ENCODE data around the gene HSD11B1L. TPM values are rescaled to one million over a fixed set of nuclear protein-coding genes. Genes with fewer than 3 reads are reported as not detected.

Gene HSD11B1L, protein sequence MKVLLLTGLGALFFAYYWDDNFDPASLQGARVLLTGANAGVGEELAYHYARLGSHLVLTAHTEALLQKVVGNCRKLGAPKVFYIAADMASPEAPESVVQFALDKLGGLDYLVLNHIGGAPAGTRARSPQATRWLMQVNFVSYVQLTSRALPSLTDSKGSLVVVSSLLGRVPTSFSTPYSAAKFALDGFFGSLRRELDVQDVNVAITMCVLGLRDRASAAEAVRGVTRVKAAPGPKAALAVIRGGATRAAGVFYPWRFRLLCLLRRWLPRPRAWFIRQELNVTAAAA
- polyA plus RNA-seq (2012; ENCODE audit: insufficient read depth, insufficient read length): 10.3 TPM

DNA sequence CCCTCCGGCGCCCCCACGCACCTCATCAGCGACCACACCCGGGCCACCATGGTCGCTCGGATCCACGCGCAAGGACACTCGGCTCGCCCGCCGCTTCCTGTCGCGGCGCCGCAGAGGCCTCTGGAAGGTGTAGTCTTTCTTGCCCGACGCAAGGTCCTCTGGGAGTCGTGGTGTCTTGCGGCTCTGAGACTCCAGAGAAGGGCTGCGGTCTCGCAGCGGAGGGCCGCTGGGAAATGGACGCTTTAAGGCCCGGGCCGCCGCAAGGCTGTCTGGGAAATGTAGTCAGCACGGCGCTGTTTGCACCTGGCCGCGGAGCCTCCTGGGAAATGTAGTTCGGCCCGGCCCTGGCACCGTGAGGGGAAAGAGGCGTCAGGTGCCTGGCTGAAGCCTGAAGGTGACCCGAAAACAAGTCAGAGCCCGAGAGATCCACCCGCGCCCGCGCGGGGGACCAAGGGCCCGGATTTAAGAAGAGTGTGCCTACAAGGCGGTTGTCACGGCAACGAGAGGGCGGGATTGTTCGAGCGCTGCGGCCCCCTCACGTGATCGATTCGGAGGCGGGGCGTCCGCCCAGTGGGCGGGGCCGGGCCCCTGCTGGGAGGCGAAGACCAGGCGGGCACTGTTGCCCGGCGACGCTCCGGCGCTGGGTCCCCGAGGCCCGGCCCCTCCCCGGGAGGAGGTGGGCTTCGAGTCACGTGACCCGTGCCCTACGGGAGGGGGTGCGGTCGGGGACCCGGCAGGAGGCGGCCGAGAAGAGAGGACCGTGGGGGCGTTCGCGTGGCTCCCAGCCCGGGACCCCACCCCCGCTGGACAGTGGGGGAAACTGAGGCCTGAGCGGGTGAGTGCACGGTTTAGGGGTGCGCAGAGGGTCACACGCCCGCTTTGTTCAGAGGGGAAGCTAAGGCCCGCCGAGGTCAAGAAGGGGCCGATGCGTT, at the start of gene HSD11B1L, which contains the start of gene MICOS13:
HSD11B1L (plus strand) TSS at position 591 of the 932 bp plus-strand sequence. CDS start 3,806 bp downstream, outside the sequence.
MICOS13 (minus strand) TSS at position 80 of the 932 bp plus-strand sequence; CDS start at position 50, 30 bp downstream.
- H3K4me3 ChIP-seq (ENCODE audit: low read length): peak within 1 kb of the TSS; percentile 97
- peak; percentile 98 for DNase-seq (ENCODE audit: low read depth, low spot score)

GRCh38 chr19:5631567-5632240, 49.1 kb upstream of the HSD11B1L start:
- DNase-seq (ENCODE audit: low read depth, low spot score): no peak
- H3K4me3 ChIP-seq (ENCODE audit: low read length): no peak overlapping the region

GRCh38 chr19:5632241-5632612, 48.6 kb upstream of the HSD11B1L start:
- no peak overlapping the region for H3K4me3 ChIP-seq (ENCODE audit: low read length)
- no peak for DNase-seq (ENCODE audit: low read depth, low spot score)

- H3K4me3 ChIP-seq (ENCODE audit: low read length): no peak overlapping the region
- DNase-seq (ENCODE audit: low read depth, low spot score): no peak
Observed at GRCh38 chr19:5632657-5633056, 48.2 kb upstream of the HSD11B1L start.

DNA sequence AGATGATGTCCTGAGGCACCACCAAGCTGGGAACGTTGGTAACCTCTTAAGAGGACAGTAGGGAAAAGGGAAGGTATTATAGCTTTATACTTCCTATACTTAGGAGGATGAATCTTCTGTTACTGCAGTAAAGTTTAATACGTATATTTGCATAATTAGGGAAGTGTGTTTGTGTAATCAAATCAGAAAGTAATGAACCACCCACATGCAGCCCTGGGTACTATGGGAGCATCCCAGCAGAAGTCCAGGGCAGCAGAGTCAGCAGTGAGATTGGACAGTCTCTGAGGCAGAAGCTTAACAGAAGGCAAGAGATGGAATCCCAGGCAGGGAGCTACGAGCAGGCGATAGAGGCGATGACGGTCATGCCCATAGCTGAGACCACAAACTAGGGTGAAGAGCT, 45.4 kb upstream of the HSD11B1L start:
- no peak for DNase-seq (ENCODE audit: low read depth, low spot score)
- no peak overlapping the region for H3K4me3 ChIP-seq (ENCODE audit: low read length)

- H3K4me3 ChIP-seq (ENCODE audit: low read length): no peak overlapping the region
- DNase-seq (ENCODE audit: low read depth, low spot score): no peak
Observed at GRCh38 chr19:5637971-5638370, 42.9 kb upstream of the HSD11B1L start.

- no peak overlapping the region for H3K4me3 ChIP-seq (ENCODE audit: low read length)
- no peak for DNase-seq (ENCODE audit: low read depth, low spot score)
Observed at GRCh38 chr19:5641171-5641570, 39.7 kb upstream of the HSD11B1L start.

GRCh38 chr19:5642204-5642603, 38.6 kb upstream of the HSD11B1L start:
- no peak overlapping the region for H3K4me3 ChIP-seq (ENCODE audit: low read length)
- DNase-seq (ENCODE audit: low read depth, low spot score): no peak

- H3K4me3 ChIP-seq (ENCODE audit: low read length): no peak overlapping the region
- no peak for DNase-seq (ENCODE audit: low read depth, low spot score)
Observed at GRCh38 chr19:5643060-5643459, 37.8 kb upstream of the HSD11B1L start.

DNA sequence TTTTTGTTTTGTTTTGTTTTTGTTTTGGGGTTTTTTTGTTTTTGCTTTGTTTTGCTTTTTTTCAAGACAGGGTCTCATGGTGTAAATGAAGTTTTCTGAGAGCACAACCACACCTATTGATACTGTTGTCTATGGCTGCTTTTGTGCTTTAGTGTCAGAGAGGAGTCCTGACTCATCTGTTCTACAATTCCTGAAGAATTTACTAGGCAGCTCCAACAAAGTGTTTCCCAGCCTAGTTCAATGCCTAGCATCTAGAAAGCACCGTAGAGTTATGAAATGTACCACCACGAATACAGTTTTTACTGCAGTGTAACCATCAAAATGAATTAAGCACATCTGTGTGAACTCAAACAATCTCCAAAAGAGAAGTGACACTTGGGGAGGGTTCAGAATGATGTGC, 36.8 kb upstream of the HSD11B1L start:
- DNase-seq (ENCODE audit: low read depth, low spot score): no peak
- no peak overlapping the region for H3K4me3 ChIP-seq (ENCODE audit: low read length)

- no peak overlapping the region for H3K4me3 ChIP-seq (ENCODE audit: low read length)
- no peak for DNase-seq (ENCODE audit: low read depth, low spot score)
Observed at GRCh38 chr19:5645409-5645808, 35.4 kb upstream of the HSD11B1L start.

DNA sequence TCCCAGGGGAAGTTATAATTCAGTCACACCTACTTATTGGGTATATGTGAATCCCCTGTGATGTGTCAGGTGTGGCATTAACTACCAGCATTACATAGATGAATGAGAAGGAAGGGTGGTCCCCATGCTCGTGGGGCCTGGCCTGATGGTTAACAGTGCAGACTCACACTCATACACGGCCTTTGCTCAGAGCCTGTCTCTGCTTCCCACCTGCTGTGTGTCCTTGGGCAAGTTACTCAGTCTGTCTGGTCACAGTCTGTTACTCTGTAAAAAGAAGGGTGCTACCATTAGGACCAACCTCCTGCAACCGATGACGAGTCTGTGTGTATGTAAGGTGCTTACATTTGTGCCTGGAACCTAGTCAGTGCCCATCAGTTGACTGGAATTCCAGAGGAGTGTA, 34.1 kb upstream of the HSD11B1L start:
- H3K4me3 ChIP-seq (ENCODE audit: low read length): no peak overlapping the region
- no peak for DNase-seq (ENCODE audit: low read depth, low spot score)

DNA sequence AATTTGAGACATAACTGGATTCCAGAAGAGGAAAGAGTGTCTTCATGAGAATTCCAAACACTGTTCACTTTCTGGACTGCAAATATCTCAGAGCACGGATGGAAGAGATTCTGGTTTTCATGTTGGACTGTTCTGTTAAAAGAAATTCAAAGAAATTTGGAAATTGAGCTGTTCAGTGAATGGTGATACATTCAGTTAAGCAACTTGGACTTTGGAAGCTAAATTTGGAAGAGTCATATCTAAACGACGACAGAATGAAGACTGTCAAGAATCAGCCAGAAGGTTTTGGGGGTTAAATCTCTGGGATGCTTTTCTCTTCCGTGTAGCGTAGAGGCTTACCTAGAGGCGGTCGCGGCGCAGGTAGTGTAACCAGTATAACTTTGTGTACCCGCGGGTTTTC, 32.4 kb upstream of the HSD11B1L start:
- DNase-seq (ENCODE audit: low read depth, low spot score): no peak
- no peak overlapping the region for H3K4me3 ChIP-seq (ENCODE audit: low read length)

- no peak for DNase-seq (ENCODE audit: low read depth, low spot score)
- no peak overlapping the region for H3K4me3 ChIP-seq (ENCODE audit: low read length)
Observed at GRCh38 chr19:5651361-5651760, 29.5 kb upstream of the HSD11B1L start.

DNA sequence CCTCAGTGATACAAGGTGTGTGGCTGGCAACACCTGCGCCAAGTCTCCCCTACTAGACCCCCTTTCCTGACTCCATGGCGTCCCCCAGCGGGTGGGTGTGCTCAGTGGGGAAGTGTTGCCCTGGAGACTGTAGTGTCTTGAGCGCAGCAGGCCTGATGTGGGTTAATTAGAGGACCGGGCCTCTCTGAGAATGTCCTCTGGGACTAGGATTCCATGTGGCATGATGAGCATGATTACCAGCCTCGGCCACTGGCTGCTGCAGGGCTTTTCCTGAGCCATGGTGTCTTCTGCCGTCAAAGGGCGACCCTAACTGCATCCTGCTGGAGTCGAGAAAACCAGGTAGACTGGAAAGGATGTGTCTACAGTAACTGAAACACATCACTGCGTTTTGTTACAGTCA, 28.6 kb upstream of the HSD11B1L start:
- no peak overlapping the region for H3K4me3 ChIP-seq (ENCODE audit: low read length)
- DNase-seq (ENCODE audit: low read depth, low spot score): no peak

GRCh38 chr19:5654931-5655330, 25.9 kb upstream of the HSD11B1L start:
- no peak overlapping the region for H3K4me3 ChIP-seq (ENCODE audit: low read length)
- no peak for DNase-seq (ENCODE audit: low read depth, low spot score)

DNA sequence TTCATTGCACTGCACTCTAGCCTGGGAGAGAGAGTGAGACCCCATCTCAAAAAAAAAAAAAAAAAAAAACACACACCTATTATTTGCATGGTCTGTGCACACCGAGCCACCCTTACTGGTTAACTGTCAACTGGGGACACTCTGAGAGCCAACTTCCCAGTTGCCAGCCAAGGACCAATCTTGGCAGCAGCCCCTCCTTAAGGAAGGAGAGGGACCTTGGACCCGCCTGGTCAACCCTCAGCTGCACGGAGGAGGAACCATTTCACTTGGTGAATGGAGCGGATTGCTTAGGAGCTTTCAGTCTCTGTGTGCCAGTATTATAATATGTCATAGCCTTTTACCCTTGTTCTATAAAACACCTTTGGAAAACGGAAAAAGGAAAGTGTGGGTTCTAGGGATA, 25.4 kb upstream of the HSD11B1L start:
- DNase-seq (ENCODE audit: low read depth, low spot score): no peak
- H3K4me3 ChIP-seq (ENCODE audit: low read length): no peak overlapping the region

GRCh38 chr19:5661483-5661882, 19.3 kb upstream of the HSD11B1L start:
- no peak overlapping the region for H3K4me3 ChIP-seq (ENCODE audit: low read length)
- no peak for DNase-seq (ENCODE audit: low read depth, low spot score)

- H3K4me3 ChIP-seq (ENCODE audit: low read length): no peak overlapping the region
- no peak for DNase-seq (ENCODE audit: low read depth, low spot score)
Observed at GRCh38 chr19:5663904-5664303, 16.9 kb upstream of the HSD11B1L start.

GRCh38 chr19:5664515-5664914, 16.3 kb upstream of the HSD11B1L start:
- no peak for DNase-seq (ENCODE audit: low read depth, low spot score)
- H3K4me3 ChIP-seq (ENCODE audit: low read length): no peak overlapping the region

Measured in Jurkat, Clone E6-1 (cell line).